HCT116 (cell line): ENCODE data around the gene TESPA1.
"Not testable (repeated sequence)": the region's sequence is repeated elsewhere in the genome, so short reads cannot be mapped to it uniquely, and the experiment has no call there.

Source experiments
- CBX3 ChIP-seq: IDR thresholded peaks from 2 replicates; pipeline ENCODE4 v1.6.1; 2012; ENCODE audit warnings: low read depth
- CTCF ChIP-seq, 3 experiments: fragments of 200-600 bp in 1 of 3; sonication (generic) in 1 of 3; IDR thresholded peaks in 2 of 3; conservative IDR thresholded peaks in 1 of 3; 2 replicates each; pipeline ENCODE4 v1.5.1; 2012 to 2017; ENCODE audit warnings: low read depth in 2 of 3, low read length in 2 of 3, antibody characterized with exemption in 1 of 3, borderline replicate concordance in 1 of 3, control low read depth in 1 of 3, mild to moderate bottlenecking in 1 of 3, mixed read lengths in 1 of 3, mixed run types in 1 of 3, moderate library complexity in 1 of 3; ENCODE audit not compliant: insufficient read depth in 1 of 3
- EZH2 ChIP-seq: fragments of 200-600 bp; sonication (generic); IDR thresholded peaks from 2 replicates; pipeline ENCODE4 v1.6.1; 2017; ENCODE audit warnings: antibody characterized with exemption, mixed run types
- EZH2phosphoT487 ChIP-seq: fragments of 200-600 bp; IDR thresholded peaks from 2 replicates; pipeline ENCODE4 v1.6.1; 2018; ENCODE audit warnings: antibody characterized with exemption, borderline replicate concordance
- MAX ChIP-seq: IDR thresholded peaks from 2 replicates; pipeline ENCODE4 v1.6.1; 2012
- POLR2A ChIP-seq: IDR thresholded peaks from 2 replicates; pipeline ENCODE4 v1.7.0; 2011; ENCODE audit warnings: borderline replicate concordance; ENCODE audit not compliant: insufficient read depth, insufficient read length; ENCODE audit errors: extremely low read depth
- POLR2AphosphoS5 ChIP-seq: IDR thresholded peaks from 2 replicates; pipeline ENCODE4 v1.6.1; 2011; ENCODE audit warnings: mild to moderate bottlenecking, low read depth, low read length, moderate library complexity
- RAD21 ChIP-seq: IDR thresholded peaks from 2 replicates; pipeline ENCODE4 v1.6.1; 2012; ENCODE audit warnings: low read depth, mild to moderate bottlenecking
- REST ChIP-seq: IDR thresholded peaks from 2 replicates; pipeline ENCODE4 v1.6.1; 2012; ENCODE audit warnings: low read depth
- SIN3A ChIP-seq: IDR thresholded peaks from 2 replicates; pipeline ENCODE4 v1.6.1; 2012; ENCODE audit warnings: low read depth
- SP1 ChIP-seq: IDR thresholded peaks from 2 replicates; pipeline ENCODE4 v1.6.1; 2012; ENCODE audit warnings: low read depth
- SRF ChIP-seq: IDR thresholded peaks from 2 replicates; pipeline ENCODE4 v1.6.1; 2012; ENCODE audit warnings: low read depth
- ZBTB33 ChIP-seq: IDR thresholded peaks from 2 replicates; pipeline ENCODE4 v1.6.1; 2011; ENCODE audit warnings: mild to moderate bottlenecking, low read length, moderate library complexity; ENCODE audit not compliant: insufficient replicate concordance; ENCODE audit errors: extremely low read depth

DNA sequence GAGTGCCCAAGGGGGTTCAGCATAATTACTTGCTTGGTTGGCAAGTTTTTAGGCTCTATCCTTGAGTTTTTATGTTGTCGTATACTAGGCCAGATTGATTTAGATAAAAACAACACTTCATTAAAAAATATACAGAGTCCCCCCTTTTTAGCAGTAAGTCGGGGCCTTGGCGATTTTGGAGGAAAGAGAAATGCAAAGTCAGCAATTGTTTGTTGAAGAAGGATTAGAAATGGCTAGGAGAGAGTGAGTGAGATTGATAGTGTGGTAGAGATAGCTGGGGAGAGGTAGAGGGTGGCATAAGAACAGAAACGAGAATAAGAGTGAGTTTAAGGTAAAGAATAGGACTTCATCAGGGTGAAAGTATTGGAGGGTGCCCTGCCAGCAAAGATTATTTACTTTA, 41.3 kb downstream of the TESPA1 start:
- not testable (repeated sequence) for TF ChIP-seq CTCF (IDR thresholded peaks at IDR 0.05 in 2 of 3, conservative IDR thresholded peaks at IDR 0.05 in 1 of 3; ENCODE audit: borderline replicate concordance in 1 of 3, insufficient read depth in 1 of 3, low read depth in 2 of 3, low read length in 2 of 3); SIN3A; POLR2A; ZBTB33; SRF; EZH2; CBX3; REST; EZH2phosphoT487; RAD21; POLR2AphosphoS5; MAX; SP1
